ENCODE results near the gene ADPRHL1. TPM values are rescaled to one million over a fixed set of nuclear protein-coding genes. Genes with fewer than 3 reads are reported as not detected.

Gene ADPRHL1
- total RNA-seq, 1 donor from 2014 or later: 0.22 TPM

DNA sequence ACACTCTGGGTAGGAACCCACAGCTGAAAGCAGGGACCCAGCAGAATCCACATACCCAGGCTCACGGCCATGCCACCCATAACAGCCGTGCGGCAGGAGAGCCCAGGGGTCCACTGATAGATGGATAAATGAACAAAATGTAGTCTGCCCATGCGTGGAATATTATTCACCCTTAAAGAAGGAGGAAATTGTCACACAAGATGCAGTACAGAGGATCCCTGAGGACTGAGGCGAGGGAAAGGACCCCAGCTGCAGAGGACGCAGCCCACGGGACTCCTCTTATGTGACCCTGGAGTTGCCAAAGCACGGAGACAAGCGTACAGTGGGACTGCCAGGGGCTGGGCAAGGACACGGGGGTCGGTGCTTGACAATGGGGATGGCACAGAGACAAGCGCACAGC, 100.0 kb downstream of the ADPRHL1 start:
- Histone ChIP-seq H3K4me1 (no peaks in the 10 kb centered on the region), H3K4me3 (no peak overlapping the region), H3K9me3 (ENCODE audit: low read depth) (no peaks in the 10 kb centered on the region), H3K79me2 (ENCODE audit: low read depth) (no peaks in the 10 kb centered on the region), H2AFZ (replicated peaks) (no peak overlapping the region), H3K9ac (no peak overlapping the region), H3K4me2 (no peak overlapping the region), H4K20me1 (ENCODE audit: low read depth) (no peaks in the 10 kb centered on the region), H3K27ac (no peak overlapping the region), H3F3A (ENCODE audit: low read depth) (peaks cover 3% of the 10 kb centered on the region), H3K27me3 (no peaks in the 10 kb centered on the region), H3K36me3 (no peaks in the 10 kb centered on the region)
- Mint-ChIP-seq H3K36me3 (peaks cover 18% of the 10 kb centered on the region), H3K27ac (no peak overlapping the region), H3K27me3 (ENCODE audit: insufficient read depth, low read depth) (peaks cover 5% of the 10 kb centered on the region), H3K9me3 (peaks cover 2% of the 10 kb centered on the region), H3K4me1 (peaks cover 5% of the 10 kb centered on the region), H3K4me3 (no peak overlapping the region)
- no peak for DNase-seq (ENCODE audit: low spot score)
- no peak for TF ChIP-seq EZH2phosphoT487 (IDR thresholded peaks at IDR 0.05)
- TF ChIP-seq, protein P1, sequence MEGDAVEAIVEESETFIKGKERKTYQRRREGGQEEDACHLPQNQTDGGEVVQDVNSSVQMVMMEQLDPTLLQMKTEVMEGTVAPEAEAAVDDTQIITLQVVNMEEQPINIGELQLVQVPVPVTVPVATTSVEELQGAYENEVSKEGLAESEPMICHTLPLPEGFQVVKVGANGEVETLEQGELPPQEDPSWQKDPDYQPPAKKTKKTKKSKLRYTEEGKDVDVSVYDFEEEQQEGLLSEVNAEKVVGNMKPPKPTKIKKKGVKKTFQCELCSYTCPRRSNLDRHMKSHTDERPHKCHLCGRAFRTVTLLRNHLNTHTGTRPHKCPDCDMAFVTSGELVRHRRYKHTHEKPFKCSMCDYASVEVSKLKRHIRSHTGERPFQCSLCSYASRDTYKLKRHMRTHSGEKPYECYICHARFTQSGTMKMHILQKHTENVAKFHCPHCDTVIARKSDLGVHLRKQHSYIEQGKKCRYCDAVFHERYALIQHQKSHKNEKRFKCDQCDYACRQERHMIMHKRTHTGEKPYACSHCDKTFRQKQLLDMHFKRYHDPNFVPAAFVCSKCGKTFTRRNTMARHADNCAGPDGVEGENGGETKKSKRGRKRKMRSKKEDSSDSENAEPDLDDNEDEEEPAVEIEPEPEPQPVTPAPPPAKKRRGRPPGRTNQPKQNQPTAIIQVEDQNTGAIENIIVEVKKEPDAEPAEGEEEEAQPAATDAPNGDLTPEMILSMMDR (IDR thresholded peaks at IDR 0.05): no peak
- TF ChIP-seq EZH2 (IDR thresholded peaks at IDR 0.05): no peak

DNA sequence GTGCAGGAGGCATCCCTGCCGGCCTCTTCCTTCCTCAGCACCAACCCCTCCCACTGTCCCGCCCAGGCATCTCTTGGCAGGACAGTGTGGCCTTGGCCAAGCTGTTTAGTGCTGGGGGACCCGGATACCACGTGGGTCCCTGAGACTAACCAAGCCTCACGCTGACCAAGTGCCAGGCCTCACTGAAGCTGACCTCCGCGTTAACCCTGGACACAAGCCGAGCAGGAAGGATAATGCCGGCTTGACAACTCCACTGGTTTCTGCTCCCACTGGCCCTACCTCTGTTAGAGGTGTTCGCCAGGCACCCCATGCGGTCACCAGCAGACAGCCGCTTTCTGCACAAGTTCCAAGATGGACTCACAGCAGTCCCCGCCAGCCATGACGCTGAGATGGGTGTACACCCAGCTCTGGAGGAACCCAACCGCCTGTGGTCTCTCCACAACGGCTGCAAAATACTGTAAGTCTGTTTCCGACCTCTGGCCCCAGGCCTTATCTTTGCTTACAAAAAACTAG, 101.7 kb downstream of the ADPRHL1 start:
- Mint-ChIP-seq H3K9me3 (peaks cover 6% of the 10 kb centered on the region), H3K4me3 (no peak overlapping the region), H3K36me3 (peaks cover 21% of the 10 kb centered on the region), H3K27me3 (ENCODE audit: insufficient read depth, low read depth) (peaks cover 5% of the 10 kb centered on the region), H3K4me1 (peaks cover 3% of the 10 kb centered on the region), H3K27ac (no peak overlapping the region)
- no peaks in the 10 kb centered on the region for H3K27me3 ChIP-seq
- no peaks in the 10 kb centered on the region for H4K20me1 ChIP-seq (ENCODE audit: low read depth)
- H3K36me3 ChIP-seq: no peaks in the 10 kb centered on the region
- DNase-seq (ENCODE audit: low spot score): no peak
- peaks cover 3% of the 10 kb centered on the region for H3F3A ChIP-seq (ENCODE audit: low read depth)
- H3K4me1 ChIP-seq: no peaks in the 10 kb centered on the region
- H3K9ac ChIP-seq: no peak overlapping the region
- H3K4me2 ChIP-seq: no peak overlapping the region
- H3K9me3 ChIP-seq (ENCODE audit: low read depth): no peaks in the 10 kb centered on the region
- TF ChIP-seq, protein P1 (IDR thresholded peaks at IDR 0.05): no peak
- no peak for TF ChIP-seq EZH2 (IDR thresholded peaks at IDR 0.05)
- no peak for TF ChIP-seq EZH2phosphoT487 (IDR thresholded peaks at IDR 0.05)
- H3K4me3 ChIP-seq: no peak overlapping the region
- H3K79me2 ChIP-seq (ENCODE audit: low read depth): no peaks in the 10 kb centered on the region
- H3K27ac ChIP-seq: peak overlapping the region; percentile 37
- H2AFZ ChIP-seq (replicated peaks): no peak overlapping the region

DNA sequence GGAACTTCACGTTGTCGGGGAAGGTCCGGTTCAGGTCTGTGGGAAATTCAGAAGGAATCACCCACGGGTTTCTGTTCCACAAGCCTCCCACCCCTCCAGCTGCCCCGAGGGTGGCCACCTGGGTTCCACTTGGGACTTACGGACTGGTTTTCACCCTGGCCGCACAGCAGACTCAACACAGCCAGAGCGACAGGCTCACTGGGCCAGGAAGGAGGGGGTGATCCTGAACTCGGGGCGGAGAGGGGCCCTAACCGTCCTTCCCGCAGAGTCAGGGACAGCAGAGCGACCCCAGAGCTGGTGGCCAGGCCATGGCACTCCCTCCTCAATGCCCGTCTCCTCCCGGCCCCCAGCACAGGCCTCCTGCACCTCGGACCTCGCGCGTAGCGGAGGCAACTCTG, 102.4 kb downstream of the ADPRHL1 start:
- Histone ChIP-seq H3K79me2 (ENCODE audit: low read depth) (no peaks in the 10 kb centered on the region), H3K9ac (no peak overlapping the region), H3K4me3 (no peak overlapping the region), H3K36me3 (no peaks in the 10 kb centered on the region), H3K4me2 (no peak overlapping the region), H3K9me3 (ENCODE audit: low read depth) (no peaks in the 10 kb centered on the region), H3K27ac (no peak overlapping the region), H3F3A (ENCODE audit: low read depth) (peaks cover 3% of the 10 kb centered on the region), H2AFZ (replicated peaks) (no peak overlapping the region), H3K27me3 (no peaks in the 10 kb centered on the region), H4K20me1 (ENCODE audit: low read depth) (no peaks in the 10 kb centered on the region), H3K4me1 (no peaks in the 10 kb centered on the region)
- Mint-ChIP-seq H3K36me3 (peaks cover 21% of the 10 kb centered on the region), H3K4me3 (no peak overlapping the region), H3K27ac (no peak overlapping the region), H3K4me1 (peaks cover 3% of the 10 kb centered on the region), H3K9me3 (peaks cover 6% of the 10 kb centered on the region), H3K27me3 (ENCODE audit: insufficient read depth, low read depth) (peaks cover 5% of the 10 kb centered on the region)
- no peak for DNase-seq (ENCODE audit: low spot score)
- TF ChIP-seq EZH2 (IDR thresholded peaks at IDR 0.05) (no peak), EZH2phosphoT487 (IDR thresholded peaks at IDR 0.05) (no peak)
- TF ChIP-seq, protein P1 (IDR thresholded peaks at IDR 0.05): no peak
